Measurements from ENCODE around the gene PMEPA1.

DNA sequence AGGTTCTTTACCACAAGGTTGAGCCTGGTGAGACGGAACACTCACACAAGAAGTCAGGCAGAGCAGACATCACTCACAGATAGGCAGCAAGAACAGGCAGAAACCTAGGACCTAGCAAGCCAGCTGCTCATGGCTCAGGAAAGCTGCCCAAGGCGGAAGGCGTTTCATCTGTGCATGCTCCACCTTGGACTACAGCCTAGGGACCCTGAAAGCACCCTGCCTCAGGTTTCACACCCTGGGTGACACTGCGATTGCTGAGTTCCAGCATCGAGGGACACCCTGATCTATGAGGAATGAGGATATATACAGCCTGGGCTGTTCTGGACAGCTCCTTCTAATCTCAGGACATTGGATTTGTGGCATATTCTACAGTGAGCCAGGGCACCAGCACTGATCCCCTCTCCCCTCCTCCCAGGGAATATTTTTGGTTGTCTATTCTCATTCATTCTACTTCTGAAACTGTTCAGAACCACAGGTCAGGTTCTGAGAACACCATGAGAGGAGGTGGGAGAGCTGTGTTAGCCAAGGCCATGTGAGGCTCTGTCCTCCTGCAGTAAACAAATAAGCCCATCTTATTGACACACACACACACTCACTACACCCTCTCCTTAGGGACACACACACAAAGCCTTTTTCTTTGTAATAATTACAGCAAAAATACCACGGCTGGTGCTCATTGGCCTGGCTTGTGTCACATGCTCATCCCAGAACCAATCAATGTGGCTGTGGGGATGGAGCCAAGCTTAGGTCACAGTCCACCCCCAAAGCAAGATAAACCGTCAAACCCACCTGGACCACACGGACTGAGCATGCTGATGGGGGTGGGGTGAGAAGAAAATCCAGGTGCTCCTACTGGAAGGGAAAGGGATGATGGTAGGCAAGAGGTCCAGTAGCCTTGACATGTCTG, 26.3 kb upstream of the PMEPA1 start:
- TF ChIP-seq CTCF (conservative IDR thresholded peaks at IDR 0.05; ENCODE audit: low read length) (no peak), EZH2phosphoT487 (IDR thresholded peaks at IDR 0.05; ENCODE audit: borderline replicate concordance, low read depth, low read length) (no peak)

Measured in OCI-LY7 (cell line).